A549 (cell line): ENCODE data around the gene KCNMA1. TPM values are rescaled to one million over a fixed set of nuclear protein-coding genes. Genes with fewer than 3 reads are reported as not detected.

ENCODE experiments used
- ATAC-seq, 2 experiments: fragments of 200-7000 bp in 1 of 2; fragments of >200 bp in 1 of 2; cut with Nextera tagmentation in 1 of 2; cut with Tn5 transposase in 1 of 2; 3 replicates each; pipeline versions ENCODE4 v1.8.0 to v1.9.1; 2018 to 2020; ENCODE audit warnings: mild to moderate bottlenecking in 1 of 2, moderate library complexity in 1 of 2
- CTCF ChIA-PET: fragments of 300-600 bp; sonication (Branson Sonifier 250); formaldehyde crosslinking; extraction: SDS; loops from one replicate; lab custom pipeline; 2021; ENCODE audit warnings: antibody characterized with exemption, inconsistent platforms; lab: Yijun Ruan, JAX
- POLR2A ChIA-PET: fragments of 350-600 bp; formaldehyde crosslinking; extraction: SDS; loops from one replicate; lab custom pipeline; 2021; ENCODE audit warnings: antibody characterized with exemption, inconsistent platforms; lab: Yijun Ruan, JAX
- DNase-seq, 2 experiments: peaks; one replicate each; pipeline versions ENCODE4 v3.0.0 to v3.0.0-alpha.2; 2011 to 2016; ENCODE audit warnings: low read depth in 1 of 2, low spot score in 1 of 2
- FAIRE-seq: peaks from 2 replicates; lab custom pipeline; 2011; peaks lifted over from hg19 to GRCh38; lab: Jason Lieb, UNC
- H3K27ac ChIP-seq, 2 experiments: fragments of >200 bp; sonication (Bioruptor Twin); formaldehyde crosslinking; 3 replicates each; pipeline ENCODE4 v1.5.1; 2016 to 2017
- H3K4me1 ChIP-seq: fragments of >200 bp; sonication (Bioruptor Twin); formaldehyde crosslinking; 3 replicates; pipeline ENCODE4 v1.6.1; 2016
- H3K4me2 ChIP-seq: fragments of >200 bp; sonication (Bioruptor Twin); formaldehyde crosslinking; 3 replicates; pipeline ENCODE4 v1.6.1; 2016
- H3K4me3 ChIP-seq: fragments of >200 bp; sonication (Bioruptor Twin); formaldehyde crosslinking; 3 replicates; pipeline ENCODE4 v1.5.1; 2016
- H3K9me3 ChIP-seq: fragments of >200 bp; sonication (Bioruptor Twin); formaldehyde crosslinking; 3 replicates; pipeline ENCODE4 v1.6.1; 2016
- BHLHE40 ChIP-seq: IDR thresholded peaks from 2 replicates; pipeline ENCODE4 v1.6.1; 2012; ENCODE audit warnings: low read depth, low read length, inconsistent platforms
- CTCF ChIP-seq: fragments of >200 bp; sonication (Bioruptor Twin); formaldehyde crosslinking; IDR thresholded peaks from 3 replicates; pipeline ENCODE4 v1.5.1; 2016
- EHF ChIP-seq: fragments of 250-450 bp; sonication (Bioruptor Pico); IDR thresholded peaks from 2 replicates; pipeline ENCODE4 v1.5.0; 2020; ENCODE audit warnings: mild to moderate bottlenecking
- FOXS1 ChIP-seq: fragments of 250-450 bp; sonication (Bioruptor Pico); IDR thresholded peaks from 2 replicates; pipeline ENCODE4 v1.5.0; 2020; ENCODE audit warnings: mild to moderate bottlenecking, moderate library complexity
- KDM1A ChIP-seq: fragments of 200-600 bp; sonication (generic); IDR thresholded peaks from 2 replicates; pipeline ENCODE4 v1.6.1; 2016; ENCODE audit warnings: low read depth, mild to moderate bottlenecking
- PHF8 ChIP-seq: fragments of 200-600 bp; sonication (generic); IDR thresholded peaks from 2 replicates; pipeline ENCODE4 v1.6.1; 2016; ENCODE audit warnings: low read depth, mild to moderate bottlenecking, antibody characterized with exemption, moderate library complexity, borderline replicate concordance
- POLR2A ChIP-seq: IDR thresholded peaks from 2 replicates; pipeline ENCODE4 v1.6.1; 2012; ENCODE audit warnings: mild to moderate bottlenecking, low read length
- RAD21 ChIP-seq, 2 experiments: fragments of >200 bp in 1 of 2; sonication (Bioruptor Twin) in 1 of 2; formaldehyde crosslinking in 1 of 2; IDR thresholded peaks in 1 of 2; conservative IDR thresholded peaks in 1 of 2; 2 replicates in 1 of 2; 3 replicates in 1 of 2; pipeline ENCODE4 v1.6.1; 2012 to 2018; ENCODE audit warnings: inconsistent platforms in 1 of 2
- REST ChIP-seq: fragments of 200-600 bp; sonication (generic); IDR thresholded peaks from 2 replicates; pipeline ENCODE4 v1.6.1; 2016; ENCODE audit warnings: antibody characterized with exemption, mild to moderate bottlenecking, moderate library complexity
- RNF2 ChIP-seq: fragments of 200-600 bp; sonication (generic); IDR thresholded peaks from 2 replicates; pipeline ENCODE4 v1.6.1; 2016; ENCODE audit warnings: low read depth, mild to moderate bottlenecking, antibody characterized with exemption, moderate library complexity, borderline replicate concordance
- SMC3 ChIP-seq: fragments of >200 bp; sonication (Bioruptor Twin); formaldehyde crosslinking; IDR thresholded peaks from 3 replicates; pipeline ENCODE4 v1.6.1; 2018; ENCODE audit warnings: inconsistent platforms
- ZNF302 ChIP-seq: fragments of 250-450 bp; sonication (Bioruptor Pico); IDR thresholded peaks from 2 replicates; pipeline ENCODE4 v1.9.0; 2021; ENCODE audit warnings: inconsistent platforms, mild to moderate bottlenecking, moderate library complexity
- WGBS: methylation state at CpG from one replicate; pipeline ENCODE4 v1.1.6; 2017; ENCODE audit errors: missing lambda C conversion rate; 5-methylcytosine and 5-hydroxymethylcytosine counted together
- polyA plus RNA-seq, 4 experiments: library from polyadenylated mRNA; depleted of rRNA in 3 of 4; stranded (reverse); fragments of >200 nt; fragmentation: RNase III in 1 of 4; extraction: RNeasy Plus Mini Kit Qiagen cat#74134 plus additional on column Dnase treatment in 1 of 4; gene quantifications; 2 replicates in 3 of 4; 3 replicates in 1 of 4; pipeline ENCODE4 v1.2.3, GENCODE V29; 2011 to 2017
- TF ChIP-seq, protein P1 (sequence below): fragments of 150-350 bp; IDR thresholded peaks from 2 replicates; pipeline ENCODE4 v1.6.1; 2014; ENCODE audit warnings: low read depth, mild to moderate bottlenecking, low read length
- TF ChIP-seq, protein P2 (sequence below): fragments of >200 bp; sonication (Bioruptor Twin); formaldehyde crosslinking; IDR thresholded peaks from 3 replicates; pipeline ENCODE4 v1.6.1; 2016
- TF ChIP-seq, protein P3 (sequence below): fragments of 250-450 bp; sonication (Bioruptor Pico); IDR thresholded peaks from 2 replicates; pipeline ENCODE4 v1.5.0; 2021; ENCODE audit warnings: mild to moderate bottlenecking, moderate library complexity, borderline replicate concordance
- TF ChIP-seq, protein P4 (sequence below): IDR thresholded peaks from 2 replicates; pipeline ENCODE4 v1.6.1; 2012

KCNMA1 gene
- polyA plus RNA-seq, 2 of the 4 experiments (the other 2 are of a cell fraction): 14.9 to 30.6 TPM

DNA sequence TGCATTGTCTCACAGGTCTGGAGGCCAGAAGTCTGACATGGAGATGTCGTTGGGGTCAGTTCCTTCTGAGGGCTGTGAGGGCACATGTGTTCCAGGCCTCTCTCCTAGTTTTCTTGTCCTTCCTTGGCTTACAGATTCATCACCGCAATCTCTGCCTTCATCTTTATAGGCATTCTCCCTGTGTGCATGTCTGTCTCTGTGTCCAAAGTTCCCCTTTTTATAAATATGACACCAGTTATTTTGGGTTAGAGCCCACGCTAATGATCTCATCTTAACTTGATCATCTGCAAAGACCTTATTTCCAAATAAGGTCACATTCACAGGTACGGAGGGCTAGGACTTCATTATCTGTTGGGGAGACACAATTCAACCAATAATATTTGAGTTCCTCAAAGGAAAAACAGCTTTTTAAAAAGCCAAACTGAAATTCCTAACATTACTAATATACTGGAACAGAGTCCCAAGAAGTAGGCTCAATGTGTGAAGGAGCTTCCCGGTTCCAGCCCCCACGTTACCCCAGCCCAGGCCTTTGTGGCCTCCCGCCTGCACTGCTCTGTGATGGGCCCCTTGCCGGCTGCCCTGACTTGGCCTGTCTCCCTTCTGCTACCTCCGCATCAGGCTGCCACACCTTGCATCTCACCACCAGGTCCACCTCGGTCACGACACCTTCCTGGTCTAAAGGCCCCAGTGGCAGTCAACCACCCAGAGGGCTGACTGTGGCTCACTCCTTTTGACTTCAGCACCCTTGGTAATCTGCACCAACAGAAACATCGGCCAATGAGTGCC, 142.7 kb downstream of the KCNMA1 start:
- ATAC-seq: no peak
- ChIA-PET CTCF (interaction anchor here (0.6 to 3.2 kb wide), 16 partner anchors 10 to 329 kb away, joined by 3 to 8 read pairs (median 4); no protein-coding TSS in a partner anchor), POLR2A (no interaction called here)
- DNase-seq: no peak
- no peak overlapping the region for H3K4me2 ChIP-seq
- 88% methylated on average over 12 of the region's 12 CpGs for WGBS
- TF ChIP-seq PHF8 (no peak), ZNF302 (CRISPR knock-in tag) (no peak)
- peak overlapping the region in 1 of 2 experiments; percentile 19; a peak in 1 of 6 replicates for H3K27ac ChIP-seq
- H3K4me3 ChIP-seq: no peak overlapping the region
- FAIRE-seq: no peak
- H3K9me3 ChIP-seq: no peaks in the 10 kb centered on the region
- H3K4me1 ChIP-seq: peaks cover 19% of the 10 kb centered on the region; the same call in 1 of the 3 replicates

DNA sequence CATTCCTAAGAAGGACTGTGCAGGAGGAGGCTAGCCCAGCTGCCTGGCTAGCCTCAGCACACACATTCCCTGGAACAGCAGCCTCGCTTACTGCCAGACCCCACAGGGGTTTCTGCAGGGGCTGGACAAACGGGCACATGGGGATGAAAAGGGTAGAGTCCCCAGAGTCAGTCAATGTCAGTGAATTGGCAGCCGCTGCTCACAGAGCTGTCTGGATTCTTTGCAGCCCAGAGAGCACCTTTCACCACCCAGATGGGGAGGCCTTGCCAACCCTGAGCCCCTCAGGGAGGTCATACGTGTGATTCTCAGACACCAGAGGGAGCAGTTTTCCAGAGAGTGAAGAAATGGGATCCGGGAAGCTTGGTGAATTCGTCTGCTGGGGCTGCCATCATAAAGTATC, 143.3 kb downstream of the KCNMA1 start:
- FAIRE-seq: no peak
- TF ChIP-seq RNF2 (no peak), SMC3 (peak; percentile 59), EHF (CRISPR knock-in tag) (no peak), CTCF (peak; percentile 33), BHLHE40 (no peak), POLR2A (no peak), FOXS1 (CRISPR knock-in tag) (no peak), PHF8 (no peak), RAD21 (conservative IDR thresholded peaks at IDR 0.05 in 1 of 2, IDR thresholded peaks at IDR 0.05 in 1 of 2) (peak; percentile 58 to 68)
- TF ChIP-seq, protein P1, sequence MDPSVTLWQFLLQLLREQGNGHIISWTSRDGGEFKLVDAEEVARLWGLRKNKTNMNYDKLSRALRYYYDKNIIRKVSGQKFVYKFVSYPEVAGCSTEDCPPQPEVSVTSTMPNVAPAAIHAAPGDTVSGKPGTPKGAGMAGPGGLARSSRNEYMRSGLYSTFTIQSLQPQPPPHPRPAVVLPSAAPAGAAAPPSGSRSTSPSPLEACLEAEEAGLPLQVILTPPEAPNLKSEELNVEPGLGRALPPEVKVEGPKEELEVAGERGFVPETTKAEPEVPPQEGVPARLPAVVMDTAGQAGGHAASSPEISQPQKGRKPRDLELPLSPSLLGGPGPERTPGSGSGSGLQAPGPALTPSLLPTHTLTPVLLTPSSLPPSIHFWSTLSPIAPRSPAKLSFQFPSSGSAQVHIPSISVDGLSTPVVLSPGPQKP: no peak
- TF ChIP-seq, protein P2, sequence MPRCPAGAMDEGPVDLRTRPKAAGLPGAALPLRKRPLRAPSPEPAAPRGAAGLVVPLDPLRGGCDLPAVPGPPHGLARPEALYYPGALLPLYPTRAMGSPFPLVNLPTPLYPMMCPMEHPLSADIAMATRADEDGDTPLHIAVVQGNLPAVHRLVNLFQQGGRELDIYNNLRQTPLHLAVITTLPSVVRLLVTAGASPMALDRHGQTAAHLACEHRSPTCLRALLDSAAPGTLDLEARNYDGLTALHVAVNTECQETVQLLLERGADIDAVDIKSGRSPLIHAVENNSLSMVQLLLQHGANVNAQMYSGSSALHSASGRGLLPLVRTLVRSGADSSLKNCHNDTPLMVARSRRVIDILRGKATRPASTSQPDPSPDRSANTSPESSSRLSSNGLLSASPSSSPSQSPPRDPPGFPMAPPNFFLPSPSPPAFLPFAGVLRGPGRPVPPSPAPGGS: no peak
- peak; percentile 36 to 53 for DNase-seq
- Histone ChIP-seq H3K27ac (peak overlapping the region in 1 of 2 experiments; percentile 30; a peak in 1 of 6 replicates), H3K4me1 (peaks cover 19% of the 10 kb centered on the region; the same call in 1 of the 3 replicates), H3K9me3 (no peaks in the 10 kb centered on the region), H3K4me3 (no peak overlapping the region), H3K4me2 (no peak overlapping the region)
- POLR2A ChIA-PET: no interaction called here
- WGBS: 72% methylated on average over 5 of the region's 6 CpGs
- ATAC-seq: peak in 1 of 2 experiments; percentile 82; a peak in 3 of 6 replicates
- CTCF ChIA-PET: interaction anchor here (0.6 to 3.2 kb wide), 15 partner anchors 11 to 329 kb away, joined by 3 to 8 read pairs (median 4); no protein-coding TSS in a partner anchor

DNA sequence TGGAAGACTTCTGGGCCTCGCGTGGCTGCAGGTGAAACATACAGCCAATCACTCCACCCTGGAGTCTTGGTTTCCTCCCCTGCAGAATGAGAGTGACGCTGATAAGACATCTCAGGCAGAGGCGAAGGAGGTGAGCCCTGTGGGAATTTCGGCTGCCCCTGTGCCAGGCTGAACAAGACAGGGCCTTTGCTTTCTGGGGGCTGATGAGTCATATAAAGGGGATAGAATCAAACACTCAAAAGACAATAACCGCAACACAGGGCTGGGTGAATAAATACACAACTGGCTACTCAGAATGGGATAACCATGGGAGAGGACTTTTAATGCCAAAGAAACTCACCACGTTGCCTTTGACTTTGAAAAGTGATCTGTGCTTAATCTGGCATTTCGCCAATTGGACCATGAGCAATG, 143.8 kb downstream of the KCNMA1 start:
- Histone ChIP-seq H3K4me2 (no peak overlapping the region), H3K4me1 (peaks cover 19% of the 10 kb centered on the region; the same call in 1 of the 3 replicates), H3K9me3 (no peaks in the 10 kb centered on the region), H3K27ac (no peak overlapping the region; a peak in 1 of 6 replicates), H3K4me3 (no peak overlapping the region)
- CTCF ChIA-PET: interaction anchor here (1.2 to 3.2 kb wide), 10 partner anchors 11 to 328 kb away, joined by 3 to 8 read pairs (median 4); no protein-coding TSS in a partner anchor
- POLR2A ChIA-PET: no interaction called here
- WGBS: 74% methylated on average over 8 of the region's 8 CpGs
- FAIRE-seq: no peak
- no peak for ATAC-seq
- DNase-seq: no peak
- TF ChIP-seq KDM1A: no peak
- no peak for TF ChIP-seq RAD21 (conservative IDR thresholded peaks at IDR 0.05 in 1 of 2, IDR thresholded peaks at IDR 0.05 in 1 of 2)
- TF ChIP-seq, protein P1: no peak
- TF ChIP-seq REST: no peak
- TF ChIP-seq BHLHE40: no peak
- TF ChIP-seq, protein P3, sequence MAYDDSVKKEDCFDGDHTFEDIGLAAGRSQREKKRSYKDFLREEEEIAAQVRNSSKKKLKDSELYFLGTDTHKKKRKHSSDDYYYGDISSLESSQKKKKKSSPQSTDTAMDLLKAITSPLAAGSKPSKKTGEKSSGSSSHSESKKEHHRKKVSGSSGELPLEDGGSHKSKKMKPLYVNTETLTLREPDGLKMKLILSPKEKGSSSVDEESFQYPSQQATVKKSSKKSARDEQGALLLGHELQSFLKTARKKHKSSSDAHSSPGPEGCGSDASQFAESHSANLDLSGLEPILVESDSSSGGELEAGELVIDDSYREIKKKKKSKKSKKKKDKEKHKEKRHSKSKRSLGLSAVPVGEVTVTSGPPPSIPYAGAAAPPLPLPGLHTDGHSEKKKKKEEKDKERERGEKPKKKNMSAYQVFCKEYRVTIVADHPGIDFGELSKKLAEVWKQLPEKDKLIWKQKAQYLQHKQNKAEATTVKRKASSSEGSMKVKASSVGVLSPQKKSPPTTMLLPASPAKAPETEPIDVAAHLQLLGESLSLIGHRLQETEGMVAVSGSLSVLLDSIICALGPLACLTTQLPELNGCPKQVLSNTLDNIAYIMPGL: no peak
- TF ChIP-seq, protein P4, sequence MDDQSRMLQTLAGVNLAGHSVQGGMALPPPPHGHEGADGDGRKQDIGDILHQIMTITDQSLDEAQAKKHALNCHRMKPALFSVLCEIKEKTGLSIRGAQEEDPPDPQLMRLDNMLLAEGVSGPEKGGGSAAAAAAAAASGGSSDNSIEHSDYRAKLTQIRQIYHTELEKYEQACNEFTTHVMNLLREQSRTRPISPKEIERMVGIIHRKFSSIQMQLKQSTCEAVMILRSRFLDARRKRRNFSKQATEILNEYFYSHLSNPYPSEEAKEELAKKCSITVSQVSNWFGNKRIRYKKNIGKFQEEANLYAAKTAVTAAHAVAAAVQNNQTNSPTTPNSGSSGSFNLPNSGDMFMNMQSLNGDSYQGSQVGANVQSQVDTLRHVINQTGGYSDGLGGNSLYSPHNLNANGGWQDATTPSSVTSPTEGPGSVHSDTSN: no peak
